H9 (cell line): ENCODE data around the gene HHAT. TPM values are rescaled to one million over a fixed set of nuclear protein-coding genes. Genes with fewer than 3 reads are reported as not detected.

Experiments used
- DNase-seq: peaks from one replicate; pipeline ENCODE4 v3.0.0-alpha.2; 2017
- H2AFZ ChIP-seq: one replicate; pipeline ENCODE4 v1.6.1; 2013; ENCODE audit warnings: mild to moderate bottlenecking, low read length, control low read depth, moderate library complexity
- H2AK5ac ChIP-seq: 2 replicates; pipeline ENCODE4 v1.6.1; 2013; ENCODE audit warnings: low read length, control low read depth, mixed read lengths; ENCODE audit not compliant: insufficient read length
- H2BK120ac ChIP-seq: one replicate; pipeline ENCODE4 v1.6.1; 2013; ENCODE audit warnings: low read depth, mild to moderate bottlenecking, low read length, control low read depth, inconsistent platforms; ENCODE audit not compliant: poor library complexity, severe bottlenecking
- H2BK12ac ChIP-seq: 2 replicates; pipeline ENCODE4 v1.6.1; 2013; ENCODE audit warnings: low read length, control low read depth, mixed read lengths, low read depth; ENCODE audit not compliant: insufficient read length
- H2BK15ac ChIP-seq: 2 replicates; pipeline ENCODE4 v1.6.1; 2013; ENCODE audit warnings: low read depth, low read length, control low read depth
- H2BK20ac ChIP-seq: one replicate; pipeline ENCODE4 v1.6.1; 2013; ENCODE audit warnings: low read depth, mild to moderate bottlenecking, low read length, control low read depth, inconsistent platforms; ENCODE audit not compliant: poor library complexity, severe bottlenecking
- H2BK5ac ChIP-seq: 2 replicates; pipeline ENCODE4 v1.6.1; 2013; ENCODE audit warnings: low read length, control low read depth, mixed read lengths; ENCODE audit not compliant: insufficient read length
- H3K14ac ChIP-seq: 2 replicates; pipeline ENCODE4 v1.6.1; 2013; ENCODE audit warnings: low read length, control low read depth; ENCODE audit not compliant: insufficient read depth
- H3K18ac ChIP-seq: 2 replicates; pipeline ENCODE4 v1.6.1; 2013; ENCODE audit warnings: low read depth, mild to moderate bottlenecking, mixed read lengths, low read length, control low read depth; ENCODE audit not compliant: insufficient read length
- H3K23ac ChIP-seq: 2 replicates; pipeline ENCODE4 v1.6.1; 2013; ENCODE audit warnings: low read length, control low read depth, mixed read lengths, low read depth; ENCODE audit not compliant: insufficient read length
- H3K23me2 ChIP-seq: 2 replicates; pipeline ENCODE4 v1.6.1; 2013; ENCODE audit warnings: low read depth, mild to moderate bottlenecking, mixed read lengths, low read length, control low read depth; ENCODE audit not compliant: insufficient read length, poor library complexity, severe bottlenecking
- H3K27ac ChIP-seq: 2 replicates; pipeline ENCODE4 v1.5.1; 2013; ENCODE audit warnings: low read length, control low read depth, mixed read lengths, low read depth; ENCODE audit not compliant: insufficient read length
- H3K27me3 ChIP-seq: 2 replicates; pipeline ENCODE4 v1.6.1; 2013; ENCODE audit warnings: low read length, control low read depth, inconsistent platforms; ENCODE audit not compliant: insufficient read depth
- H3K4ac ChIP-seq: 2 replicates; pipeline ENCODE4 v1.6.1; 2013; ENCODE audit warnings: low read depth, mild to moderate bottlenecking, control low read depth, inconsistent platforms, low read length, moderate library complexity
- H3K4me1 ChIP-seq: 2 replicates; pipeline ENCODE4 v1.6.1; 2013; ENCODE audit warnings: low read length, control low read depth, inconsistent platforms; ENCODE audit not compliant: insufficient read depth
- H3K4me2 ChIP-seq: 2 replicates; pipeline ENCODE4 v1.6.1; 2013; ENCODE audit warnings: low read length, control low read depth, mixed read lengths; ENCODE audit not compliant: insufficient read length, insufficient read depth
- H3K56ac ChIP-seq: 2 replicates; pipeline ENCODE4 v1.6.1; 2013; ENCODE audit warnings: low read depth, mild to moderate bottlenecking, mixed read lengths, low read length, control low read depth; ENCODE audit not compliant: insufficient read length
- H3K79me1 ChIP-seq: 2 replicates; pipeline ENCODE4 v1.6.1; 2013; ENCODE audit warnings: low read depth, mild to moderate bottlenecking, moderate library complexity, low read length, control low read depth, inconsistent platforms; ENCODE audit not compliant: insufficient read depth, poor library complexity, severe bottlenecking
- H3K79me2 ChIP-seq: 2 replicates; pipeline ENCODE4 v1.6.1; 2013; ENCODE audit warnings: low read length, control low read depth, inconsistent platforms; ENCODE audit not compliant: insufficient read depth
- H3K9ac ChIP-seq: 2 replicates; pipeline ENCODE4 v1.6.1; 2013; ENCODE audit warnings: low read length, control low read depth, mixed read lengths; ENCODE audit not compliant: insufficient read length; ENCODE audit errors: extremely low read depth
- H3K9me3 ChIP-seq: one replicate; pipeline ENCODE4 v1.6.1; 2013; ENCODE audit warnings: low read depth, low read length, inconsistent platforms; ENCODE audit not compliant: control insufficient read depth
- H3T11ph ChIP-seq: one replicate; pipeline ENCODE4 v1.6.1; 2013; ENCODE audit warnings: mild to moderate bottlenecking, low read length, control low read depth, inconsistent platforms
- H4K20me1 ChIP-seq: one replicate; pipeline ENCODE4 v1.6.1; 2013; ENCODE audit not compliant: control insufficient read depth, insufficient read length, insufficient read depth
- H4K5ac ChIP-seq: 2 replicates; pipeline ENCODE4 v1.6.1; 2013; ENCODE audit warnings: low read depth, mild to moderate bottlenecking, mixed read lengths, low read length, control low read depth; ENCODE audit not compliant: insufficient read length
- H4K8ac ChIP-seq: replicated peaks from 2 replicates; pipeline ENCODE4 v1.6.1; 2013; ENCODE audit warnings: low read length, control low read depth, mixed read lengths, low read depth; ENCODE audit not compliant: insufficient read length
- H4K91ac ChIP-seq: 2 replicates; pipeline ENCODE4 v1.6.1; 2013; ENCODE audit warnings: low read depth, mild to moderate bottlenecking, moderate library complexity, mixed read lengths, low read length, control low read depth; ENCODE audit not compliant: insufficient read length
- H3K27ac Mint-ChIP-seq, 3 experiments: 2 replicates in 2 of 3; 3 replicates in 1 of 3; pipeline ENCODE4 v1.8.0; 2020 to 2021; ENCODE audit warnings: mixed read lengths in 3 of 3, mild to moderate bottlenecking in 1 of 3, moderate library complexity in 1 of 3
- H3K27me3 Mint-ChIP-seq: 2 replicates; pipeline ENCODE4 v1.8.0; 2021; ENCODE audit warnings: low read depth, mild to moderate bottlenecking, moderate library complexity, mixed read lengths
- H3K36me3 Mint-ChIP-seq, 3 experiments: 2 replicates in 2 of 3; 3 replicates in 1 of 3; pipeline ENCODE4 v1.8.0; 2020 to 2021; ENCODE audit warnings: low read depth in 3 of 3, mixed read lengths in 3 of 3; ENCODE audit not compliant: insufficient read depth in 1 of 3
- H3K4me1 Mint-ChIP-seq, 2 experiments: 2 replicates each; pipeline ENCODE4 v1.8.0; 2020; ENCODE audit warnings: mixed read lengths in 2 of 2
- H3K4me3 Mint-ChIP-seq, 2 experiments: 2 replicates in 1 of 2; 3 replicates in 1 of 2; pipeline ENCODE4 v1.8.0; 2020 to 2021; ENCODE audit warnings: mild to moderate bottlenecking in 2 of 2, mixed read lengths in 2 of 2, moderate library complexity in 1 of 2
- H3K9me3 Mint-ChIP-seq, 2 experiments: 2 replicates in 1 of 2; 3 replicates in 1 of 2; pipeline ENCODE4 v1.8.0; 2020; ENCODE audit warnings: mild to moderate bottlenecking in 2 of 2, mixed read lengths in 2 of 2, moderate library complexity in 1 of 2
- CTCF ChIP-seq: fragments of 200-600 bp; sonication (generic); conservative IDR thresholded peaks from 3 replicates; pipeline ENCODE4 v1.8.0; 2021; ENCODE audit warnings: antibody characterized with exemption, mild to moderate bottlenecking
- WGBS: extraction: QIAGEN DNeasy Blood & Tissue Kit; methylation state at CpG from one replicate; pipeline ENCODE4 v1.1.7; 2013; ENCODE audit warnings: missing lambda C conversion rate, low lambda C conversion rate, mixed read lengths; ENCODE audit not compliant: insufficient read length; ENCODE audit errors: extremely low coverage; 5-methylcytosine and 5-hydroxymethylcytosine counted together
- total RNA-seq: library from RNA; stranded (reverse); gene quantifications from 2 replicates; pipeline ENCODE4 v1.2.1, GENCODE V29; 2021

HHAT gene
- total RNA-seq, 1 experiment from 2014 or later = 0.48 TPM

- no peak overlapping the region for H3K14ac ChIP-seq
- H3K56ac ChIP-seq = no peak overlapping the region
- H3K27me3 ChIP-seq = no peaks in the 10 kb centered on the region
- no peak overlapping the region for H4K8ac ChIP-seq
- H2AFZ ChIP-seq = no peak overlapping the region
- H4K20me1 ChIP-seq = no peaks in the 10 kb centered on the region
- no peak overlapping the region for H3K4ac ChIP-seq
- H3K79me1 ChIP-seq = no peaks in the 10 kb centered on the region
- no peak overlapping the region for H2BK12ac ChIP-seq
- no peak overlapping the region for H2AK5ac ChIP-seq
- no peaks in the 10 kb centered on the region for H3K36me3 Mint-ChIP-seq
- H3K9me3 ChIP-seq = no peaks in the 10 kb centered on the region
- H3K4me2 ChIP-seq = no peak overlapping the region
- H2BK120ac ChIP-seq = no peak overlapping the region
- H3K27ac Mint-ChIP-seq = no peak overlapping the region
- no peak overlapping the region for H4K5ac ChIP-seq
- no peak overlapping the region for H3K18ac ChIP-seq
- H3K27ac ChIP-seq = no peak overlapping the region
- H3K9me3 Mint-ChIP-seq = no peaks in the 10 kb centered on the region
- no peak for TF ChIP-seq CTCF
- no peaks in the 10 kb centered on the region for H3K27me3 Mint-ChIP-seq
- no peak overlapping the region for H3K23ac ChIP-seq
- no peaks in the 10 kb centered on the region for H3K79me2 ChIP-seq
- H3K9ac ChIP-seq = no peak overlapping the region
- H4K91ac ChIP-seq = no peak overlapping the region
- H2BK15ac ChIP-seq = no peak overlapping the region
- H3K4me3 Mint-ChIP-seq = no peak overlapping the region
- no peak overlapping the region for H2BK20ac ChIP-seq
- H3K23me2 ChIP-seq = no peaks in the 10 kb centered on the region
- WGBS = no CpG with 5 or more reads among the region's 5 CpGs
- DNase-seq = no peak
- H3T11ph ChIP-seq = no peak overlapping the region
- H3K4me1 ChIP-seq = no peaks in the 10 kb centered on the region
- H3K4me1 Mint-ChIP-seq = peaks cover 3 to 5% of the 10 kb centered on the region in 2 experiments; a peak in 1 of 4 replicates
- H2BK5ac ChIP-seq = no peak overlapping the region
These were observed 225.0 kb downstream of the HHAT start for GRCh38 chr1:210553711-210554110.
